ENCODE results near the gene SYT2.

Gene SYT2

GRCh38 chr1:202673531-202673930, 36.7 kb downstream of the SYT2 start:
- no peak for DNase-seq

GRCh38 chr1:202671399-202671798, 38.9 kb downstream of the SYT2 start:
- DNase-seq, result no peak

GRCh38 chr1:202665417-202665816, 44.8 kb downstream of the SYT2 start:
- DNase-seq, result no peak

- DNase-seq, result no peak
Observed at GRCh38 chr1:202664083-202664482, 46.2 kb downstream of the SYT2 start.

- no peak for DNase-seq
Observed at GRCh38 chr1:202663131-202663530, 47.1 kb downstream of the SYT2 start.

GRCh38 chr1:202662081-202662480, 48.2 kb downstream of the SYT2 start:
- DNase-seq, result no peak

- no peak for DNase-seq
Observed at GRCh38 chr1:202661136-202661845, 49.0 kb downstream of the SYT2 start.

GRCh38 chr1:202659974-202660373, 50.3 kb downstream of the SYT2 start:
- no peak for DNase-seq

- no peak for DNase-seq
Observed at GRCh38 chr1:202659541-202659940, 50.7 kb downstream of the SYT2 start.

GRCh38 chr1:202658769-202659168, 51.5 kb downstream of the SYT2 start:
- no peak for DNase-seq

- DNase-seq, result no peak
Observed at GRCh38 chr1:202658251-202658759, 51.9 kb downstream of the SYT2 start.

GRCh38 chr1:202656951-202657646, 53.2 kb downstream of the SYT2 start:
- no peak for DNase-seq

- no peak for DNase-seq
Observed at GRCh38 chr1:202656057-202656456, 54.2 kb downstream of the SYT2 start.

- no peak for DNase-seq
Observed at GRCh38 chr1:202654079-202654478, 56.2 kb downstream of the SYT2 start.

GRCh38 chr1:202649553-202650392, 60.5 kb downstream of the SYT2 start:
- no peak for DNase-seq

- DNase-seq, result no peak
Observed at GRCh38 chr1:202648605-202649226, 61.5 kb downstream of the SYT2 start.

- no peak for DNase-seq
Observed at GRCh38 chr1:202645097-202645476, 65.2 kb downstream of the SYT2 start.

GRCh38 chr1:202644219-202645096, 65.8 kb downstream of the SYT2 start:
- DNase-seq, result no peak

- DNase-seq, result no peak
Observed at GRCh38 chr1:202643397-202644218, 66.6 kb downstream of the SYT2 start.

GRCh38 chr1:202642619-202643291, 67.5 kb downstream of the SYT2 start:
- no peak for DNase-seq
